Activated T-cell treated with anti-CD3 and anti-CD28 coated beads, Interleukin-2, amount 50 U/mL, for 72 hours (primary cell): Measurements from ENCODE around the gene PDGFD. TPM values are rescaled to one million over a fixed set of nuclear protein-coding genes. Genes with fewer than 3 reads are reported as not detected.

Experiments
- ATAC-seq, 2 donors: fragments of 150-1000 bp; cut with Tn5 transposase; replicated peaks in 1 of 2; 2 replicates each; pipeline ENCODE4 v1.10.0; 2021; ENCODE audit warnings: moderate library complexity in 2 of 2, mild to moderate bottlenecking in 1 of 2
- DNase-seq, 2 donors: peaks; one replicate each; pipeline ENCODE4 v3.0.0; 2021 to 2022; ENCODE audit warnings: mixed read lengths in 1 of 2
- H3K27ac Mint-ChIP-seq: one replicate; pipeline ENCODE4 v1.8.0; 2022; ENCODE audit warnings: mild to moderate bottlenecking, moderate library complexity, mixed read lengths
- H3K27me3 Mint-ChIP-seq: one replicate; pipeline ENCODE4 v1.8.0; 2022; ENCODE audit warnings: low read depth, mixed read lengths
- H3K36me3 Mint-ChIP-seq, 2 donors: one replicate each; pipeline ENCODE4 v1.8.0; 2022; ENCODE audit warnings: mixed read lengths in 2 of 2, mild to moderate bottlenecking in 1 of 2; ENCODE audit not compliant: insufficient read depth in 2 of 2
- H3K4me1 Mint-ChIP-seq: one replicate; pipeline ENCODE4 v1.8.0; 2022; ENCODE audit warnings: low read depth, mixed read lengths
- H3K4me3 Mint-ChIP-seq, 2 donors: one replicate each; pipeline ENCODE4 v1.8.0; 2022; ENCODE audit warnings: mild to moderate bottlenecking in 2 of 2, mixed read lengths in 2 of 2, moderate library complexity in 2 of 2
- H3K9me3 Mint-ChIP-seq, 2 donors: one replicate each; pipeline ENCODE4 v1.8.0; 2022; ENCODE audit warnings: mixed read lengths in 2 of 2
- total RNA-seq, 2 donors: library from RNA; stranded (reverse); gene quantifications; one replicate each; pipeline ENCODE4 v1.2.3, GENCODE V29; 2022

Gene PDGFD
- total RNA-seq, 2 donors from 2014 or later = 0.05 TPM; not detected in 1

DNA sequence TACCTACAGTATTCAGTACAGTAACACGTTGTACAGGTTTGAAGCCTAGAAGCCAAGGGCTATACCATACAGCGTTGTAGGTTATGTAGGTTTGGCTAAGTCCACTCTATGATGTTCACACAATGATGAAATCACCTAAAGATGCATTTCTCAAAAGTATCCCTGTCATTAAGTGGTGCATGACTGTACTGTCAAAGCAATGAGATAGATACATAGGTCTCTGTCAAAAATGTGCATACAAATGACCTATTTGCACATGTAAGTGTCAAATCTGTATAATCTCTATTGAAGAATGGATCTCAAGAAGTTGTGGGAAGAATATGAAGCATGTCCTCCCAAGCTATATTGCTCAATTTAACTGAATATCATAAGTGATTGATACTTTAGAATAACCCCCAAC, 139.4 kb downstream of the PDGFD start:
- no peaks in the 10 kb centered on the region for H3K36me3 Mint-ChIP-seq
- no peak for DNase-seq
- no peaks in the 10 kb centered on the region for H3K27me3 Mint-ChIP-seq
- no peaks in the 10 kb centered on the region for H3K9me3 Mint-ChIP-seq
- no peak overlapping the region for H3K4me3 Mint-ChIP-seq
- ATAC-seq = no peak
- no peak overlapping the region for H3K27ac Mint-ChIP-seq
- H3K4me1 Mint-ChIP-seq = no peaks in the 10 kb centered on the region

DNA sequence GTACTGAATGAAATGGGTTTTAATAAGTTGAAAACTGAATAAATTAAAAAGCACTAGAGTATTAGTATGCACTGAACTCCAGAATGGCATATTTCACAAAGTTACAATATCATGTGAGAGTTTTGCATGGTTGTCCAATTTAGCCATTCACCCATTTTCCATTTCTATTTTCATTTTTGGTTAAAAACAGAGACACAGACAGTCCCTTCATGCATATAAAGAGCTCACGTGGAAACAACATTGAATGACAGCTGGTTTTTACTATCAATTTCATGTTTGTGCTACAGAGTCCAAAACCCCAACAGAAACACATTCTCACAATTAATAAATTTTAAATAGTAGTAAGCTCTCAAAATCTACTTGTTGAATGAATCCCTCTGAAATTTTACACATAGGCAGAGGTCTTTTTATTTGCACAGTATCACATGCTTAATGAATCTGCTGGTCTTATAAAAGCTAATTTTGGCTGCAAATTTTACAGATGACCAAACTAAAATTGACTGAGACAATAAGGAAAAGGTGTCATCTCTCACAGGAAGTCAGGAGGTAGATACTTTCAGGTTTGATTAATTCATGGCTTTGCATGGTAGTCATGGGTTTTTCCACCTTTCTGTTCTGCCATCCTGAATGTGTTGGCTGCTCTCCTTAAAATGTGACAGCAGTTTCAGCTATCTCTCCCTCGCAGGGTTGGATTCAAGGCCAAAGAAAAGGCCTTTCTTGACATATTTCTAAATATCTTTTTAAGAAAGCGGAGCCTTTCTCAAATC, 148.1 kb downstream of the PDGFD start:
- DNase-seq (no peak), ATAC-seq (no peak)
- Mint-ChIP-seq H3K9me3 (no peaks in the 10 kb centered on the region), H3K4me3 (no peak overlapping the region), H3K27me3 (no peaks in the 10 kb centered on the region), H3K27ac (no peak overlapping the region), H3K4me1 (no peaks in the 10 kb centered on the region), H3K36me3 (no peaks in the 10 kb centered on the region)

DNA sequence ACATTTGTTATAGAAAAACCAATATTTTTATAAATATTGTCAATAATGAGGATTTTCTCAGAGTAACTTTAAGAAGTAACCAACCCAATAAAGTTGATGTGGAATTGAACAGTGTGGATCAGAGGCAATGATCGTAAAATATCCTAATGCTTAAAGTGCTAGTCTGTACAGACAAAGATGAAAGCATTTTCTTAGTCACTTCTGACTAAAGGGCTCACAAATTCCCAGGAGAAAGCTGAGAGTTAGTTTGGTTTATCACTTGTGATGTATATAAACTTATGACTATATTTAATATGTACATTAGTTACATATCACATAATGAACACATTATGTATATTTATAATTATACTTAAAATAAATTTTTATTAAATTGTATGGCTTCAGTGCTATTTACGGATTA, 152.9 kb downstream of the PDGFD start:
- Mint-ChIP-seq H3K4me1 (no peaks in the 10 kb centered on the region), H3K36me3 (peaks cover 0 to 2% of the 10 kb centered on the region in 2 donors), H3K27ac (no peak overlapping the region), H3K4me3 (no peak overlapping the region), H3K9me3 (no peaks in the 10 kb centered on the region), H3K27me3 (no peaks in the 10 kb centered on the region)
- ATAC-seq (no peak), DNase-seq (no peak)

DNA sequence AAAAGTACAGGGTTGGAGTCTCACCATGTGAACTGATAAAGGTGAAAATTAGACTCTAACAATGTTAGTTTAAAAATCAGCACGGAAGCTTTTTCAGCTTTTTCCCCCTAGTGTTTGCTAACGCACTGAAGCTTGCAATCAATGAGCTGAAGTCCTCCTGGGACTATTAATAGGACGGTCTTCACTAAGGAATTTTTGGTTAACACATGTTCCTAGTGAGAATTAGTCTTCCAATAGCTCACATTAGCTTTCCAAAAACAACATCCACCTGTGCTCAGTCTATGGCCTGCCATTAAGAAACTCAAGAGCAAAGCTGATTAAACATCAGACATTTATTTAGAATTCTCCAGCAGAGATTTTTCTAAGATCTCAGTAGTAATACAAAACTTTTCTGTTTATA, 154.2 kb downstream of the PDGFD start:
- Mint-ChIP-seq H3K27me3 (no peaks in the 10 kb centered on the region), H3K4me1 (no peaks in the 10 kb centered on the region), H3K36me3 (peaks cover 0 to 2% of the 10 kb centered on the region in 2 donors), H3K27ac (no peak overlapping the region), H3K9me3 (no peaks in the 10 kb centered on the region), H3K4me3 (no peak overlapping the region)
- DNase-seq (no peak), ATAC-seq (no peak)

DNA sequence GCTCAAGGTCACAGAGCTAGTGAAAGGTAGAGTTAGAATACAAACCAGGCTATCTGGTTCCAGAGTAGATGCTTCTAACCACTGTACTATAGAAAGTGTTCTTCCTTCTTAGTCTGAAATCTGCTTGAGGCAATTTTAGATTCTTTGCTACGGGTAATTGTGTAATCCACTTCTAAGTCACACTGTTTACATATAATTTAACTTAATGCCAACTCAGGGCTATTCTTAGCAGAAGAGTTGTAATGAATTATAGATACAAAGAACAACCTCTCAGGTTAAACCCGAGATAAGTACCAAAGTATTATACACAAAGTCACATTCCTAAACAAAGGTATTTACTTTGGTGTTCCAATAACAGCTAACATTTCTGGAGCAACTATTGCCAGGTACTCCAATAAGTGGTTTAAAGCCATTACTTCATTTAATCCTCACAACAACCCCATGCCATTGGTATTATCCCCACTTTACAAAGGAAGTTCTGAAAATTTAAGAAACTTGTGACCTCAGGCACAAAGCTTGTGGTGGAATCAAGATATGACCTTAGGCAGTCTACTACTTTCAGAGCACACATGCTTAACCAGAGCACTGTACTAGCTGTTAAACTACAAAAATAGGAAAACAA, 158.6 kb downstream of the PDGFD start:
- ATAC-seq (no peak), DNase-seq (no peak)
- no peaks in the 10 kb centered on the region for H3K27me3 Mint-ChIP-seq
- H3K4me1 Mint-ChIP-seq = no peaks in the 10 kb centered on the region
- H3K9me3 Mint-ChIP-seq = no peaks in the 10 kb centered on the region
- H3K4me3 Mint-ChIP-seq = no peak overlapping the region
- H3K27ac Mint-ChIP-seq = no peak overlapping the region
- H3K36me3 Mint-ChIP-seq = peaks cover 0 to 2% of the 10 kb centered on the region in 2 donors

DNA sequence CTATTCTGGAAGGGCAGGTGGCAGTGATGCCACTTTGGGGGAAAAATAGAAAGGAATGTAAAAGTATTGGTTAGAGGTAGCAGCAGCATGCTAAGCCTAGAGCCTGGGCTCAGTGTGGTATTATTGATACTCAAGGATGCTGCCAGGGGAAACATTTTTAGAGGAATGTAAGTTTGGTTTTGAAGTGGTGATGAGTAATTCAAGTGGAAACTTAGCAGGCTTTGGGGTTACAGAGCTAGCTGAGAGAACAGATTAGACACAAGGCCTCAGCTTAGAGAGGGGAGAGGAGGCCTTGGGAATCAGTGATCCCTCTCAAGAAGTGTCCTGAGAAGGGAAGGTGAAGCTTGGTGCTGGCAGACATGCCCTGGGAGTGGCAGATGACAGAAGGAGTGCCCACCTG, 160.5 kb downstream of the PDGFD start:
- no peaks in the 10 kb centered on the region for H3K27me3 Mint-ChIP-seq

DNA sequence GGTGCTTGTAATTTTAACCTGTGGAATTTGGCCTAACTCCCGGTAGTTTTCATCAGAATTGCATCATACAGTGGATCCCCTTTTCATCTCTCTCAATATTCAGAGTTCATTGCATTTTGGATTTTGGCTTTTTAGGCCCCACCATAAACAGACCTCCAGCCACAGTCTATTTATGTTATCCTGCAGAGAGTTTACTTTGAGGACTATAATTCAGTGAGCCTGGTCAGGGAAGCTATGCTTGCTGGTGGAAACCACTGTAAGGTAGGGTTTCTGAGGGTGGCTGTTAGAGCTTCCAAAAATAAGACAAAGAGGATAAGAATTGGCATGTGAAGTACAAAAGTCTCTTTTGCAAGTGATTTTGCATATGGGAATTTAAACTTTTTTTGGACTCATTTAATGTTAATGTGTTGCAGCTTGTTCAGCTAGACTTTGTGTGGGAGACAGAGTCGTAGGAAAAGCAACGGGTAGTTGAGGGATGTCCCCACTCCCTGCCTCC, 162.3 kb downstream of the PDGFD start:
- Mint-ChIP-seq H3K36me3 (no peaks in the 10 kb centered on the region), H3K4me3 (no peak overlapping the region), H3K9me3 (no peaks in the 10 kb centered on the region), H3K4me1 (no peaks in the 10 kb centered on the region), H3K27me3 (no peaks in the 10 kb centered on the region), H3K27ac (no peak overlapping the region)
- DNase-seq = no peak
- no peak for ATAC-seq

More for the DNA sequence above, 160.5 kb downstream of the PDGFD start:
- no peaks in the 10 kb centered on the region for H3K9me3 Mint-ChIP-seq
- DNase-seq (no peak), ATAC-seq (no peak)
- no peak overlapping the region for H3K27ac Mint-ChIP-seq
- no peaks in the 10 kb centered on the region for H3K36me3 Mint-ChIP-seq
- no peaks in the 10 kb centered on the region for H3K4me1 Mint-ChIP-seq
- no peak overlapping the region for H3K4me3 Mint-ChIP-seq

DNA sequence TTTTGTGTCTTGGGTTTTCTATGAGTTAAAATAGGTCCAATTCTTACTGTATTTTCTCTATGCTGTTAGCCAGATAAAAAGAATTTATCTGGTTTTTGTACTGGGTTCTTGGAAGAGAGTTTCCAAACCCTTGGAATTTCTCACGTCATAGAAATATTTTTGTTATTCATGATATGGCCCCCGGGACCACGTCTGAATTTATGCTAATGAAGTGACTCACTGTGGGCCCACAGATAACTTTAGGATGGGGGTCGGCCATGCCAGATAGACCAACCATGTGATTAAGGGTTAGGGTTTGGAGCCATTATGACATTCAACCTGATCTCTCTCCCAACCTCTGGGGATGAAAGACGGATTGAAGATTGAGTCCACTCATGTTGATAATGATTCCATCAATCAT, 163.1 kb downstream of the PDGFD start:
- Mint-ChIP-seq H3K4me1 (no peaks in the 10 kb centered on the region), H3K9me3 (no peaks in the 10 kb centered on the region), H3K27ac (no peak overlapping the region), H3K27me3 (no peaks in the 10 kb centered on the region), H3K4me3 (no peak overlapping the region), H3K36me3 (no peaks in the 10 kb centered on the region)
- ATAC-seq (no peak), DNase-seq (no peak)

DNA sequence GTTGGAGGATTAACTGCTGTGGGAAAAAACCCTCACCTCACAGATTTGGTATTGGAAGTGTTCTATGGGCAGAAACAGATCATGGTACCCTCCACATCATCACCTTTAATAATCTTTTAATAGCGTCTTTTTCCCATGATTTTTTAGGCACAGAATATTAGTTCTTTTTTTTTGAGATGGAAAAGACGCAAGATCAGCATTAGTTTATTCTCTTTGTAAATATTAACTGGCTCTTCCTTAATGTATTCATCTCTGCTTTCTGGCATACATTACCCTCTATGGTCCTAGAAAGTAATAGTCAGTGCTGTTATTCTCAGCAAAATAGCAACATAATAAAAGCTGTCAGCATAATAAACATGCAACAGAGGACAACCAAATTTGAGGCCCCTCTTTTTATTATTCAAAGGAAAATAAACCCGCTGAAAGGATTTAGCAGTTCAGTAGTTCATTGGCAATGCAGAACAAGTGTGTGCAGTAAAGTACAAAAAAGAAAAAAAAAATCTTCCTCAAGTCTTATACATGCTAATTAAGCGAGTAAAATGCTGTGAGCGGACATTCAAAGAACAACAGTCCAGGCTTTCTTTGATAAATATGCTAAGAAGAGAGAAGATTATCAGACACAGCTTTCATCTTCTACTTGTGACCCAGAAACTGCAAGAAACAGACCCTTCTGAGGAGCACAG, 165.0 kb downstream of the PDGFD start:
- no peak overlapping the region for H3K4me3 Mint-ChIP-seq
- ATAC-seq (no peak), DNase-seq (no peak)
- H3K4me1 Mint-ChIP-seq = no peaks in the 10 kb centered on the region
- H3K9me3 Mint-ChIP-seq = no peaks in the 10 kb centered on the region
- no peaks in the 10 kb centered on the region for H3K36me3 Mint-ChIP-seq
- H3K27ac Mint-ChIP-seq = no peak overlapping the region
- no peaks in the 10 kb centered on the region for H3K27me3 Mint-ChIP-seq

DNA sequence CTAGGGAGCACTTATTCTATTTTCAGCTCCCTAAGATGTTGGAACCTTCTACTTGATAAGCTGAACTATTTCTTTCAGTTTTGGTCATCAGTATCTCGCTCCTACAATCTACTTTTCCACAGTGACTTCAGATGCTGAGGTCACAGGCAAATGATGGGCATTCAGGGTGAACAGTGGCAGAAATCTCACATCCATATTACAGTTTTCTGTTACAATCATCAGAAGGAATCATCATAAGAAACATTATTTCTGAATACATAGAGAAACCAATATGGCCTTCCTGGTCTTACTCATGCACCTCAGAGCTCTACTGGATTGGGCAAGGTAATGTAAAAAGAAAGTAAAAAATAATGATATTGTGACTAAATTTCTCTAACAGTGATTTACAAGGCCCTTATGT, 166.9 kb downstream of the PDGFD start:
- DNase-seq (no peak), ATAC-seq (no peak)
- Mint-ChIP-seq H3K4me1 (no peaks in the 10 kb centered on the region), H3K36me3 (no peaks in the 10 kb centered on the region), H3K27me3 (no peaks in the 10 kb centered on the region), H3K4me3 (no peak overlapping the region), H3K27ac (no peak overlapping the region), H3K9me3 (no peaks in the 10 kb centered on the region)

DNA sequence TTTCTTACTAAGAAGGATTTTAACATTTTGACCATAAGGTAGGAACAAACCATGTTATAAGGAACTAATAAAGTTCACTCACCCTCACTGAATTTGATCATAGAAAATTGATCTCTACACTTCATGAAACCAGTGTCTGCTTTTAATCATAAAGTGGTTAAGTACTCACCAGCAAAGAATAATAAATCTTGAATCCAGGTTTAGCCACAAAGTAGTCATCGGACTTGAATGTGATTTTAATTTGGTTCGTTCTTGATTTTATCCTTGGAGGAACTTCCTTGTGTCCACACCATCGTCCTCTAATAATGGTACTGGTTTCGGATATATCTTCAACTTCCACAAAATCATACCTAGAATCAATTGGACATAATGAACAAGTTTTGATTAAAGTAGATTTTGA, 168.1 kb downstream of the PDGFD start:
- Mint-ChIP-seq H3K36me3 (no peaks in the 10 kb centered on the region), H3K4me1 (no peaks in the 10 kb centered on the region), H3K4me3 (no peak overlapping the region), H3K27me3 (no peaks in the 10 kb centered on the region), H3K9me3 (no peaks in the 10 kb centered on the region), H3K27ac (no peak overlapping the region)
- DNase-seq (no peak), ATAC-seq (no peak)

DNA sequence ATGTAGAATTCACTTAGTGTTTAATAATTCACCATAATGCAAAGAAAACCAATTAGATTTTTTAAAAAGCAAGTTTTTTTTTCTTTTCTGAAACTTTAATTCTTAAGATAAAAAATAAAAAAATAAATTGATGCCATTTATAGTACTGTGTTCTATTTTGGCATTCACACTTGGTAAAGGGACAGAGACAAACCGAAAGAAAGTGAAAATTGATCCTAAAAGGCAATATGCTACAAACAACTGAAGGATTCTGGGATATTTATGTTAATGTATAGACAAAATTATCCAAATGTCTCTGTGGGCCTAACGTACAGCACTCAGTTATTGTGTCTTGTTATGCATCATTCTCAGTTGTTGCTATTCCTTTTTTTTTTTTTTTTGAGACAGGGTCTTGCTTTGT, 169.4 kb downstream of the PDGFD start:
- no peak for ATAC-seq
- H3K27ac Mint-ChIP-seq = no peak overlapping the region
- H3K4me3 Mint-ChIP-seq = no peak overlapping the region
- no peaks in the 10 kb centered on the region for H3K36me3 Mint-ChIP-seq
- H3K27me3 Mint-ChIP-seq = no peaks in the 10 kb centered on the region
- no peaks in the 10 kb centered on the region for H3K4me1 Mint-ChIP-seq
- DNase-seq = no peak
- H3K9me3 Mint-ChIP-seq = no peaks in the 10 kb centered on the region

DNA sequence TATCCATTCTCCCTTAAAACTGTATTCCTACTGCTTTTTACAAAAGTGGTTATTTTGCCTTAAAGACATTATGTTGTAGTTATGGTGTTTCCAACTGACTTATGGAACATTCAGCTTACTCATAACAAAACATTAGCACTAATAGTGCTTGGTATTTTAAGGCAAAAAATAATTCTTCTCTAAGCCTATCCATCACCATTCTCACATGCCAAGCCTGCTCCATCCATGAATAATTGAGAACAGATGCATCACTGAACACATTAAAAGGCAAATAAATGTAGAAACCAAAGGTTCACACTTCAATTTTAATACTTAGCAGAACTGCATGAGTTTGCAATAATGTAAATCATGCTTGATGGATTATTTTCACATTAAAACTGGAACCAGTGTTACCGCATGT, 169.9 kb downstream of the PDGFD start:
- H3K36me3 Mint-ChIP-seq = no peaks in the 10 kb centered on the region
- no peak for DNase-seq
- no peak overlapping the region for H3K27ac Mint-ChIP-seq
- no peaks in the 10 kb centered on the region for H3K27me3 Mint-ChIP-seq
- no peak for ATAC-seq
- no peaks in the 10 kb centered on the region for H3K4me1 Mint-ChIP-seq
- no peak overlapping the region for H3K4me3 Mint-ChIP-seq
- H3K9me3 Mint-ChIP-seq = no peaks in the 10 kb centered on the region
